ENCODE data around the gene WIPI1.

WIPI1 gene

GRCh38 chr17:68384471-68384870 lies 72.8 kb downstream of the WIPI1 start:
- DNase-seq (ENCODE audit: low spot score): no peak
- TF ChIP-seq, protein P1, sequence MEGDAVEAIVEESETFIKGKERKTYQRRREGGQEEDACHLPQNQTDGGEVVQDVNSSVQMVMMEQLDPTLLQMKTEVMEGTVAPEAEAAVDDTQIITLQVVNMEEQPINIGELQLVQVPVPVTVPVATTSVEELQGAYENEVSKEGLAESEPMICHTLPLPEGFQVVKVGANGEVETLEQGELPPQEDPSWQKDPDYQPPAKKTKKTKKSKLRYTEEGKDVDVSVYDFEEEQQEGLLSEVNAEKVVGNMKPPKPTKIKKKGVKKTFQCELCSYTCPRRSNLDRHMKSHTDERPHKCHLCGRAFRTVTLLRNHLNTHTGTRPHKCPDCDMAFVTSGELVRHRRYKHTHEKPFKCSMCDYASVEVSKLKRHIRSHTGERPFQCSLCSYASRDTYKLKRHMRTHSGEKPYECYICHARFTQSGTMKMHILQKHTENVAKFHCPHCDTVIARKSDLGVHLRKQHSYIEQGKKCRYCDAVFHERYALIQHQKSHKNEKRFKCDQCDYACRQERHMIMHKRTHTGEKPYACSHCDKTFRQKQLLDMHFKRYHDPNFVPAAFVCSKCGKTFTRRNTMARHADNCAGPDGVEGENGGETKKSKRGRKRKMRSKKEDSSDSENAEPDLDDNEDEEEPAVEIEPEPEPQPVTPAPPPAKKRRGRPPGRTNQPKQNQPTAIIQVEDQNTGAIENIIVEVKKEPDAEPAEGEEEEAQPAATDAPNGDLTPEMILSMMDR (IDR thresholded peaks at IDR 0.05): no peak
- H3K27ac ChIP-seq: peak overlapping the region in 1 of 2 donors; percentile 57
- H3K4me3 ChIP-seq: no peak overlapping the region

DNA sequence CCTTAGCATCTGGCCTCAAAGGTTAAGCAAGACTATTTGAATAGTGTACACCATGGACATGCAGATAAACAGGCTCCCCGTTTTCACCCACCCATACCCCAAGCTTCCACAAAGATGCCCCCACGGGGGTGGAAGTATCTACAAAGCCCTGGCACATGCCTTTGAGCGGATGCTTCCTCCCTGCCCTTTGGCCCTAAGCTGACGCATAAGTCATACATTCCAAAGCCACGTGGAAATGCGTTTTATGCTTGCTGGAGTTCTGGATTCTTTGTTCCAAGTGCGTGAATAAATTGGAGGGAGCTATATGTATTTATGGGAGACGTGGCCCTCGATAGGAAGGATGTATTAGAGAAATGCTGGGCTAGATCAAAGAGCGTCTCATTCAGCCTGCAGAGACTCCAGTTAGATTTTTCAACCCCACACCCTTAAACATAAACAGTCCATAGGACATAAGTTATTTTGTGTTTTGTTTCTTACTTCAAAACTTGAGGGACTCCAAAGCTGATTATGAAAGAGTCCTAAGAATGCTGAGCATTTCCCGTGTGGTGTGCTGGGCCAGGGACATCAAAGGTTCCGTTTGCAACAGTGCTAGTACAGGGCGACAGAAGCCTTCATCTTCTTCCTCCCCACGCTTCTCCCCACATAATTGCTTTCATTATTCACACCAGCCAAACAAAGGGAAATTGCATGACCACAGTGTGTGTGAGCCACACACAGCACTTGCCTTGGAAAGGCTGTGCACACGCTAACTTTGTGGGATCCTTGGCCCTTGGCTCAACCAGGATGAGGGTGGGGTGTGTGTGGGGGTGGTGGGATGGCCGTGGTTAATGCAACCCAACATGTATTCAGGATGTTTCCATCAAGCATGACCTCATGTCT lies 73.6 kb downstream of the WIPI1 start:
- H3K27ac ChIP-seq: peak overlapping the region in 1 of 2 donors; percentile 57
- TF ChIP-seq, protein P1 (IDR thresholded peaks at IDR 0.05): no peak
- no peak for DNase-seq (ENCODE audit: low spot score)
- H3K4me3 ChIP-seq: no peak overlapping the region

DNA sequence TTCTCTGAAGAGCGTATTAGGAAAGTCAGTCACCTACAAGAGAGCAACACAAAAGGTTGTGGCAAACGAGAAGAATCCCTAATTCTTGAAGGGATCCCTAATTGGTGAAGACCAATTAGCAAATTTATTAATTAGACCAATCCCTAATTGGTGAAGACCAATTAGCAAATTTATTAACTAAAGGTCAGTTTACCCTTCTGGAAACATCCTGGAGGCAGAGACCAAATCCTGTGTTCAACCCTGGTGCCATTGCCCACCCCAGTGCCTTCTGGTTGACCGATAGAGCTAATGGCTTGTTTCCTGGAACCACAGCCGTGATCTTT lies 74.2 kb downstream of the WIPI1 start:
- TF ChIP-seq, protein P1 (IDR thresholded peaks at IDR 0.05): no peak
- Histone ChIP-seq H3K27ac (peak overlapping the region in 1 of 2 donors; percentile 57), H3K4me3 (no peak overlapping the region)
- no peak for DNase-seq (ENCODE audit: low spot score)

GRCh38 chr17:68382582-68383085 lies 74.7 kb downstream of the WIPI1 start:
- no peak for DNase-seq (ENCODE audit: low spot score)
- TF ChIP-seq, protein P1 (IDR thresholded peaks at IDR 0.05): no peak
- Histone ChIP-seq H3K4me3 (no peak overlapping the region), H3K27ac (no peak overlapping the region)

- DNase-seq (ENCODE audit: low spot score): no peak
- TF ChIP-seq, protein P1 (IDR thresholded peaks at IDR 0.05): no peak
- H3K27ac ChIP-seq: no peak overlapping the region
- no peak overlapping the region for H3K4me3 ChIP-seq
Observed at GRCh38 chr17:68381076-68381900, 76.0 kb downstream of the WIPI1 start.

GRCh38 chr17:68379692-68380677 lies 77.3 kb downstream of the WIPI1 start:
- no peak overlapping the region for H3K4me3 ChIP-seq
- TF ChIP-seq, protein P1 (IDR thresholded peaks at IDR 0.05): no peak
- DNase-seq (ENCODE audit: low spot score): no peak
- H3K27ac ChIP-seq: peak overlapping the region in 1 of 2 donors; percentile 95

Data from coronary artery (tissue), 2 donors.